Panc1 (cell line): ENCODE measurements around the gene CYP2C18.

Experiments used
- POLR2AphosphoS5 ChIP-seq: IDR thresholded peaks from 2 replicates; pipeline ENCODE4 v1.6.1; 2012; ENCODE audit warnings: mild to moderate bottlenecking, low read depth, low read length, moderate library complexity
- SIN3A ChIP-seq: IDR thresholded peaks from 2 replicates; pipeline ENCODE4 v1.6.1; 2012; ENCODE audit warnings: low read depth, mild to moderate bottlenecking, low read length, moderate library complexity, borderline replicate concordance; ENCODE audit not compliant: insufficient read depth
- TCF7L2 ChIP-seq: IDR thresholded peaks from 2 replicates; pipeline ENCODE4 v1.6.1; 2011; ENCODE audit warnings: mild to moderate bottlenecking, low read depth, low read length, inconsistent platforms
- TF ChIP-seq, protein P1 (sequence below), 2 experiments: IDR thresholded peaks; 2 replicates each; pipeline ENCODE4 v1.6.1; 2011 to 2012; ENCODE audit warnings: low read depth in 2 of 2, control low read depth in 1 of 2, low read length in 1 of 2, mild to moderate bottlenecking in 1 of 2, moderate library complexity in 1 of 2; ENCODE audit not compliant: insufficient read depth in 1 of 2
- TF ChIP-seq, protein P2 (sequence below): fragments of 450-650 bp; IDR thresholded peaks from 2 replicates; pipeline ENCODE4 v1.5.1; 2017; ENCODE audit warnings: mild to moderate bottlenecking

- TF ChIP-seq SIN3A (no peak), TCF7L2 (no peak), POLR2AphosphoS5 (no peak)
- TF ChIP-seq, protein P1, sequence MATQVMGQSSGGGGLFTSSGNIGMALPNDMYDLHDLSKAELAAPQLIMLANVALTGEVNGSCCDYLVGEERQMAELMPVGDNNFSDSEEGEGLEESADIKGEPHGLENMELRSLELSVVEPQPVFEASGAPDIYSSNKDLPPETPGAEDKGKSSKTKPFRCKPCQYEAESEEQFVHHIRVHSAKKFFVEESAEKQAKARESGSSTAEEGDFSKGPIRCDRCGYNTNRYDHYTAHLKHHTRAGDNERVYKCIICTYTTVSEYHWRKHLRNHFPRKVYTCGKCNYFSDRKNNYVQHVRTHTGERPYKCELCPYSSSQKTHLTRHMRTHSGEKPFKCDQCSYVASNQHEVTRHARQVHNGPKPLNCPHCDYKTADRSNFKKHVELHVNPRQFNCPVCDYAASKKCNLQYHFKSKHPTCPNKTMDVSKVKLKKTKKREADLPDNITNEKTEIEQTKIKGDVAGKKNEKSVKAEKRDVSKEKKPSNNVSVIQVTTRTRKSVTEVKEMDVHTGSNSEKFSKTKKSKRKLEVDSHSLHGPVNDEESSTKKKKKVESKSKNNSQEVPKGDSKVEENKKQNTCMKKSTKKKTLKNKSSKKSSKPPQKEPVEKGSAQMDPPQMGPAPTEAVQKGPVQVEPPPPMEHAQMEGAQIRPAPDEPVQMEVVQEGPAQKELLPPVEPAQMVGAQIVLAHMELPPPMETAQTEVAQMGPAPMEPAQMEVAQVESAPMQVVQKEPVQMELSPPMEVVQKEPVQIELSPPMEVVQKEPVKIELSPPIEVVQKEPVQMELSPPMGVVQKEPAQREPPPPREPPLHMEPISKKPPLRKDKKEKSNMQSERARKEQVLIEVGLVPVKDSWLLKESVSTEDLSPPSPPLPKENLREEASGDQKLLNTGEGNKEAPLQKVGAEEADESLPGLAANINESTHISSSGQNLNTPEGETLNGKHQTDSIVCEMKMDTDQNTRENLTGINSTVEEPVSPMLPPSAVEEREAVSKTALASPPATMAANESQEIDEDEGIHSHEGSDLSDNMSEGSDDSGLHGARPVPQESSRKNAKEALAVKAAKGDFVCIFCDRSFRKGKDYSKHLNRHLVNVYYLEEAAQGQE (IDR thresholded peaks at IDR 0.05; ENCODE audit: insufficient read depth in 1 of 2, low read depth in 2 of 2, low read length in 1 of 2) = no peak
- TF ChIP-seq, protein P2, sequence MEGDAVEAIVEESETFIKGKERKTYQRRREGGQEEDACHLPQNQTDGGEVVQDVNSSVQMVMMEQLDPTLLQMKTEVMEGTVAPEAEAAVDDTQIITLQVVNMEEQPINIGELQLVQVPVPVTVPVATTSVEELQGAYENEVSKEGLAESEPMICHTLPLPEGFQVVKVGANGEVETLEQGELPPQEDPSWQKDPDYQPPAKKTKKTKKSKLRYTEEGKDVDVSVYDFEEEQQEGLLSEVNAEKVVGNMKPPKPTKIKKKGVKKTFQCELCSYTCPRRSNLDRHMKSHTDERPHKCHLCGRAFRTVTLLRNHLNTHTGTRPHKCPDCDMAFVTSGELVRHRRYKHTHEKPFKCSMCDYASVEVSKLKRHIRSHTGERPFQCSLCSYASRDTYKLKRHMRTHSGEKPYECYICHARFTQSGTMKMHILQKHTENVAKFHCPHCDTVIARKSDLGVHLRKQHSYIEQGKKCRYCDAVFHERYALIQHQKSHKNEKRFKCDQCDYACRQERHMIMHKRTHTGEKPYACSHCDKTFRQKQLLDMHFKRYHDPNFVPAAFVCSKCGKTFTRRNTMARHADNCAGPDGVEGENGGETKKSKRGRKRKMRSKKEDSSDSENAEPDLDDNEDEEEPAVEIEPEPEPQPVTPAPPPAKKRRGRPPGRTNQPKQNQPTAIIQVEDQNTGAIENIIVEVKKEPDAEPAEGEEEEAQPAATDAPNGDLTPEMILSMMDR = no peak
These were observed 43.0 kb upstream of the CYP2C18 start for GRCh38 chr10:94640562-94640961.
